ENCODE results near the gene ENTPD3. TPM values are rescaled to one million over a fixed set of nuclear protein-coding genes. Genes with fewer than 3 reads are reported as not detected.
A peak's percentile ranks its signal among the peaks of the same experiment; 100 is the strongest.

ENTPD3 gene
- total RNA-seq, 1 donor: 0.36 TPM

DNA sequence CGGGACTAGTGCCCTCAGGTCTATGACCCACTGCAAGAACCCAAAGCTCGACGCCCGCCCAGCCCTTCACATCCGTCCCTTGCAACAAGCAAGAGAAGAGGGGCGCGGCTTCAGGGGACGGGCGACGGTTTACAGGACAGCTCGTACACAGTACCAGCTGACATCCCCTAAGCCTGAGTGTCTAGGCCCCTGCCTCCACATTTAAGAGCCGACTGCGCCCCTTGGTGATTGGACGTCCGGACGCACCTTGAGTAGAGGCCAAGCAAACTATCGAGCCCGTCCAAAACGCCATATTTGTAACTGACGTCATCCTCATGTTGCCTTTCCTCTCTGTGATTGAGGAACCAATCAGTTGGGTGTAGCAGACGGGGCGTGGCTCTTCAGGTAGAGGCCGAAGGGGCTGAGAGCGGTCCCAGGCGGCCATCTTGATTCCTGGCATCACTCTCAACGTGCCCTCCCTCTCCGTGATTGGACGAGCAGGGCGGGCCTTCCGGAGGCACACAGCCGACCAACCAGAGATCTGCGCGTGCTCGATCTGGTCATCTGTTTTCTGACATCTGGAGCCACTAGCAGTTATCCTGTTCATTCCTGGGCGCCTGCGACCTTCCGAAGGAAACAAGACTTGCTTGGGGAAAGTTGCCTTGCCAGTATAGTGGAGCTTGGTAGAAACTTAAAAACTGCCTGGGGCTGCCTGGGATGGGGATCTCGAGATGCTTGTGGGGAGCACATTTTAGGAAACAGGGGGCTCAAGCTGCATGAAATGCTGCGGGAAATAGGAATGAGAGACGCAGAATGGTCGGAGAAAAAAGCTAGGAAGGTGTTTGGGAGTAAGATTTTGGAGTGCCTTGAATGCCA lies 66.1 kb downstream of the ENTPD3 start:
- peak overlapping the region; percentile 83 for H3K4me3 ChIP-seq (ENCODE audit: insufficient read depth, low read length)
- peaks cover 10% of the 10 kb centered on the region for H3K79me2 ChIP-seq (ENCODE audit: insufficient read depth, low read length)
- TF ChIP-seq, protein P1, sequence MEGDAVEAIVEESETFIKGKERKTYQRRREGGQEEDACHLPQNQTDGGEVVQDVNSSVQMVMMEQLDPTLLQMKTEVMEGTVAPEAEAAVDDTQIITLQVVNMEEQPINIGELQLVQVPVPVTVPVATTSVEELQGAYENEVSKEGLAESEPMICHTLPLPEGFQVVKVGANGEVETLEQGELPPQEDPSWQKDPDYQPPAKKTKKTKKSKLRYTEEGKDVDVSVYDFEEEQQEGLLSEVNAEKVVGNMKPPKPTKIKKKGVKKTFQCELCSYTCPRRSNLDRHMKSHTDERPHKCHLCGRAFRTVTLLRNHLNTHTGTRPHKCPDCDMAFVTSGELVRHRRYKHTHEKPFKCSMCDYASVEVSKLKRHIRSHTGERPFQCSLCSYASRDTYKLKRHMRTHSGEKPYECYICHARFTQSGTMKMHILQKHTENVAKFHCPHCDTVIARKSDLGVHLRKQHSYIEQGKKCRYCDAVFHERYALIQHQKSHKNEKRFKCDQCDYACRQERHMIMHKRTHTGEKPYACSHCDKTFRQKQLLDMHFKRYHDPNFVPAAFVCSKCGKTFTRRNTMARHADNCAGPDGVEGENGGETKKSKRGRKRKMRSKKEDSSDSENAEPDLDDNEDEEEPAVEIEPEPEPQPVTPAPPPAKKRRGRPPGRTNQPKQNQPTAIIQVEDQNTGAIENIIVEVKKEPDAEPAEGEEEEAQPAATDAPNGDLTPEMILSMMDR (IDR thresholded peaks at IDR 0.05; ENCODE audit: extremely low read depth, low read depth, low read length): no peak
- no peaks in the 10 kb centered on the region for H3K27me3 ChIP-seq (ENCODE audit: insufficient read depth, low read length)
- H3K9me3 ChIP-seq (ENCODE audit: low read depth, low read length): no peaks in the 10 kb centered on the region
- peak; percentile 99 for DNase-seq (ENCODE audit: insufficient read length, low spot score, missing footprints)
- H3K4me1 ChIP-seq (ENCODE audit: insufficient read depth, low read length): peaks cover 14% of the 10 kb centered on the region
- peak overlapping the region; percentile 98 for H2AFZ ChIP-seq (ENCODE audit: low read length)
- H3K27ac ChIP-seq (ENCODE audit: low read depth, low read length): peak overlapping the region; percentile 87
- H4K20me1 ChIP-seq (ENCODE audit: insufficient read depth, low read length): peaks cover 7% of the 10 kb centered on the region
- H3K36me3 ChIP-seq (ENCODE audit: insufficient read depth, low read length): peaks cover 2% of the 10 kb centered on the region
- peak overlapping the region; percentile 97 for H3K4me2 ChIP-seq (ENCODE audit: insufficient read depth, low read length)

GRCh38 chr3:40453933-40454332 lies 66.9 kb downstream of the ENTPD3 start:
- Histone ChIP-seq H3K36me3 (ENCODE audit: insufficient read depth, low read length) (peaks cover 11% of the 10 kb centered on the region), H2AFZ (ENCODE audit: low read length) (peak overlapping the region; percentile 96), H3K79me2 (ENCODE audit: insufficient read depth, low read length) (peaks cover 18% of the 10 kb centered on the region), H3K27ac (ENCODE audit: low read depth, low read length) (peak overlapping the region; percentile 72), H3K27me3 (ENCODE audit: insufficient read depth, low read length) (no peaks in the 10 kb centered on the region), H3K4me2 (ENCODE audit: insufficient read depth, low read length) (peak overlapping the region; percentile 97), H3K4me3 (ENCODE audit: insufficient read depth, low read length) (peak overlapping the region; percentile 83), H3K9me3 (ENCODE audit: low read depth, low read length) (no peaks in the 10 kb centered on the region), H3K4me1 (ENCODE audit: insufficient read depth, low read length) (peaks cover 22% of the 10 kb centered on the region), H4K20me1 (ENCODE audit: insufficient read depth, low read length) (peaks cover 14% of the 10 kb centered on the region)
- no peak for DNase-seq (ENCODE audit: insufficient read length, low spot score, missing footprints)
- TF ChIP-seq, protein P1 (IDR thresholded peaks at IDR 0.05; ENCODE audit: extremely low read depth, low read depth, low read length): no peak

DNA sequence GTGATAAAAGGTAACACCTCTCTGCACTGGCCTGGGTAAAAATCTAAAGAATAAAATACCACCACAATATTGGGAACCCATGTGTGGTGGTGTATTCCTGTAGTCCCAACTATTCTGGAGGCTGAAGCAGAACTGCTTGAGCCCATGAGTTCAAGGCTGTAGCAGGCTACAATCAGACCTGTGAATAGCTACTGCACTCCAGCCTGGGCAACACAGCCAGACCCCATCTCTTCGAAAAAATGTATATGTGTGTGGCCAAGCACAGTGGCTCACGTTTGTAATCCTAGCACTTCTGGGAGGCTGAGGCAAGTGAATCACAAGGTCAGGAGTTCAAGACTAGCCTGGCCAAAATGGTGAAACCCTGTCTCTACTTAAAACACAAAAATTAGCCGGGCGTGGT lies 68.3 kb downstream of the ENTPD3 start:
- TF ChIP-seq, protein P1 (IDR thresholded peaks at IDR 0.05; ENCODE audit: extremely low read depth, low read depth, low read length): no peak
- no peak overlapping the region for H2AFZ ChIP-seq (ENCODE audit: low read length)
- peaks cover 25% of the 10 kb centered on the region for H3K4me1 ChIP-seq (ENCODE audit: insufficient read depth, low read length)
- peaks cover 26% of the 10 kb centered on the region for H3K79me2 ChIP-seq (ENCODE audit: insufficient read depth, low read length)
- no peaks in the 10 kb centered on the region for H3K9me3 ChIP-seq (ENCODE audit: low read depth, low read length)
- no peak overlapping the region for H3K4me2 ChIP-seq (ENCODE audit: insufficient read depth, low read length)
- H3K4me3 ChIP-seq (ENCODE audit: insufficient read depth, low read length): no peak overlapping the region
- no peak for DNase-seq (ENCODE audit: insufficient read length, low spot score, missing footprints)
- no peaks in the 10 kb centered on the region for H3K27me3 ChIP-seq (ENCODE audit: insufficient read depth, low read length)
- no peak overlapping the region for H3K27ac ChIP-seq (ENCODE audit: low read depth, low read length)
- H3K36me3 ChIP-seq (ENCODE audit: insufficient read depth, low read length): peaks cover 23% of the 10 kb centered on the region
- peaks cover 24% of the 10 kb centered on the region for H4K20me1 ChIP-seq (ENCODE audit: insufficient read depth, low read length)

DNA sequence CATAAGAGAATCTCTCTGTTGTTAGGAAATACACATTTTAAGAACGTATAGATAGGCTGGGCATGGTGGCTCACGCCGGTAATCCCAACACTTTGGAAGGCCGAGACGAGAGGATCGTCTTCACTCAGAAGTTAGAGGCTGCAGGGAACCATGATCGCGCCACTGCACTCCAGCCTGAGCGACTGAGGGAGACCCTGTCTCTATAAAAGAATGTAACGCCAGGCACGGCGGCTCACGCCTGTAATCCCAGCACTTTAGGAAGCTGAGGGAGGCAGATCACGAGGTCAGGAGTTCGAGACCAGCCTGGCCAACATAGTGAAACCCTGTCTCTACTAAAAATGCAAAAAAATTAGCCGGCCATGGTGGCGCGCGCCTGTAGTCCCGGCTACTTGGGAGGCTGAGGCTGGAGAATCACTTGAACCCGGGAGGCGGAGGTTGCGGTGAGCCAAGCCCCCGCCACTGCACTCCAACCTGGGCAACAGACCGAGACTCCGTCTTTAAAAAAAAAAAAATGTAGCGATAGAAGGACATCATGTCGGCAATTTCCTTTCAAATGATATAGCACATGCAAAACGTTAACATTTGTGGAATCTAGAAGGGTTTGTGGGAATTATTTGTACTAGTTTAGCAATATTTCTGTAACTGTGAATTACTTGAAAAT lies 69.4 kb downstream of the ENTPD3 start:
- Histone ChIP-seq H3K27me3 (ENCODE audit: insufficient read depth, low read length) (no peaks in the 10 kb centered on the region), H2AFZ (ENCODE audit: low read length) (peak overlapping the region; percentile 82), H3K4me2 (ENCODE audit: insufficient read depth, low read length) (peak overlapping the region; percentile 84), H3K4me1 (ENCODE audit: insufficient read depth, low read length) (peaks cover 25% of the 10 kb centered on the region), H3K79me2 (ENCODE audit: insufficient read depth, low read length) (peaks cover 26% of the 10 kb centered on the region), H3K36me3 (ENCODE audit: insufficient read depth, low read length) (peaks cover 31% of the 10 kb centered on the region), H4K20me1 (ENCODE audit: insufficient read depth, low read length) (peaks cover 28% of the 10 kb centered on the region), H3K27ac (ENCODE audit: low read depth, low read length) (peak overlapping the region; percentile 82), H3K9me3 (ENCODE audit: low read depth, low read length) (no peaks in the 10 kb centered on the region), H3K4me3 (ENCODE audit: insufficient read depth, low read length) (peak overlapping the region; percentile 97)
- DNase-seq (ENCODE audit: insufficient read length, low spot score, missing footprints): no peak
- TF ChIP-seq, protein P1 (IDR thresholded peaks at IDR 0.05; ENCODE audit: extremely low read depth, low read depth, low read length): no peak

Data from osteoblast (primary cell).